Measurements from ENCODE around the gene ADIPOR2. TPM values are rescaled to one million over a fixed set of nuclear protein-coding genes. Genes with fewer than 3 reads are reported as not detected.

The ADIPOR2 gene
- total and polyA plus RNA-seq, 2 donors (not counting 1 experiment from before 2014, with no cell fraction given): 9.2 to 35.9 TPM

DNA sequence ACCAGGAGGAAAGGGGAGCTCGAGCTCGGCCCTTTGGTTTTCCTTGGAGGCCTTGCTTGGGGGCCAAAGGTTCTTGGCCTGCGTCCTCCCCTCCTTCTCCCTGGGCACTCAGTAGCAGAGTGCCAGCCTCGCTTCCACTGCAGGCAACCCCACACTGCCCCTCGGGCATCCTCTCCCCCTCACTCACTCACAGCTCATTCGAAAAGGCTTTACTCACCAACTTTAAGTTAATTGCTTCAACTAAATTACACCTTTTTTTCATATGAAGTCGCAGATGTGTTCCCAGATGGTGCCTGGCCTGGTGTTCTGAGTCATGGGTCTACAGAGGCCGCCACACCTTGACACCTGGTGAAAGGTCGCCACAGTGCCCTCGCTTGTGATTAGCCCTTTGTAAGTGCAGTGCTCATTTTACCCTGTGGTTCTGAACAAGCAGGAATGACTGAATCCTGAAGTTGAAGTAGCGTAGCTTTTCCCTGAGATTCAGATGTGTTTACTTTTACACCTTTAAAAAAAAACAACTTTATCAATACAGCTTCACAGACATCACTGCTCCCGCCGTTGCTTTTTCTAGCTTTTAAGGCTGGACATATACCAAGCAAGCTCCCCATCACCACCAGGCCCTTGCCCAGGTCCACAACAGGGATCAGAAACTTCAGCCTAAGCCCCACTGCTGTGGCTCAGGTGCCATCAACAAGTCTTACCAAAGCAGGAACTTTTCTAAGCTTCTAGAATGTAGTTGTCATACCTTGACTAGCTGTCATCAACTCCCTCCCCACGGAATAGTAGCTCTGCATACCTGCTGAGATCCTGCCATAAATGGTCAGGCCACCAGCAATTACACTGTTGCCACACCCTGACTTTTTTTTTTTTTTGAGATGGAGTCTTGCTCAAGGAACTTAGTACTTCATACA is 20.3 kb upstream of the ADIPOR2 start:
- ChIA-PET CTCF (interaction anchor here (0.6 to 3.8 kb wide), 4 partner anchors 18 to 269 kb away, joined by 3 to 16 read pairs (median 9); no protein-coding TSS in a partner anchor), POLR2A (no interaction called here)
- Histone ChIP-seq H3K79me2 (ENCODE audit: control insufficient read depth, insufficient read depth, low read length) (no peaks in the 10 kb centered on the region), H3K27me3 (replicated peaks in 1 of 4; ENCODE audit: control extremely low read depth in 1 of 4, control insufficient read depth in 3 of 4, insufficient read depth in 4 of 4, low read length in 3 of 4) (no peaks in the 10 kb centered on the region), H3K4me2 (replicated peaks; ENCODE audit: low read depth, low read length, poor library complexity, severe bottlenecking) (no peak overlapping the region), H3K9ac (ENCODE audit: low read length) (no peak overlapping the region), H3K36me3 (replicated peaks in 1 of 2; ENCODE audit: control extremely low read depth in 1 of 2, control insufficient read depth in 1 of 2, extremely low read depth in 1 of 2, insufficient read depth in 2 of 2, low read length in 1 of 2) (no peaks in the 10 kb centered on the region), H2AFZ (ENCODE audit: insufficient read depth, low read depth, low read length, poor library complexity, severe bottlenecking) (no peak overlapping the region), H3K9me3 (ENCODE audit: control extremely low read depth in 1 of 3, control insufficient read depth in 2 of 3, insufficient read depth in 1 of 3, low read length in 2 of 3) (no peaks in the 10 kb centered on the region), H4K20me1 (ENCODE audit: control insufficient read depth, insufficient read depth, low read length, poor library complexity, severe bottlenecking) (no peaks in the 10 kb centered on the region), H3K4me1 (ENCODE audit: control insufficient read depth in 2 of 2, insufficient read depth in 2 of 2, low read length in 2 of 2) (peaks cover 10 to 13% of the 10 kb centered on the region in 2 donors), H3K27ac (ENCODE audit: low read length in 2 of 2) (no peak overlapping the region), H3K4me3 (ENCODE audit: control extremely low read depth in 1 of 5, extremely low read depth in 1 of 5, insufficient read depth in 1 of 5, low read depth in 2 of 5, low read length in 4 of 5) (no peak overlapping the region)
- H3K27me3 Mint-ChIP-seq: no peaks in the 10 kb centered on the region
- intact Hi-C loops (cut with micrococcal nuclease): no loop called here
- no peak overlapping the region for H3K4me3 Mint-ChIP-seq
- DNase-seq (no peak), ATAC-seq (ENCODE audit: low read depth) (no peak)
- H3K4me1 Mint-ChIP-seq: peaks cover 18% of the 10 kb centered on the region
- H3K27ac Mint-ChIP-seq: no peak overlapping the region
- TF ChIP-seq EZH2 (IDR thresholded peaks at IDR 0.05; ENCODE audit: borderline replicate concordance, insufficient read depth, low read depth, low read length, poor library complexity, severe bottlenecking): no peak
- TF ChIP-seq, protein P1, sequence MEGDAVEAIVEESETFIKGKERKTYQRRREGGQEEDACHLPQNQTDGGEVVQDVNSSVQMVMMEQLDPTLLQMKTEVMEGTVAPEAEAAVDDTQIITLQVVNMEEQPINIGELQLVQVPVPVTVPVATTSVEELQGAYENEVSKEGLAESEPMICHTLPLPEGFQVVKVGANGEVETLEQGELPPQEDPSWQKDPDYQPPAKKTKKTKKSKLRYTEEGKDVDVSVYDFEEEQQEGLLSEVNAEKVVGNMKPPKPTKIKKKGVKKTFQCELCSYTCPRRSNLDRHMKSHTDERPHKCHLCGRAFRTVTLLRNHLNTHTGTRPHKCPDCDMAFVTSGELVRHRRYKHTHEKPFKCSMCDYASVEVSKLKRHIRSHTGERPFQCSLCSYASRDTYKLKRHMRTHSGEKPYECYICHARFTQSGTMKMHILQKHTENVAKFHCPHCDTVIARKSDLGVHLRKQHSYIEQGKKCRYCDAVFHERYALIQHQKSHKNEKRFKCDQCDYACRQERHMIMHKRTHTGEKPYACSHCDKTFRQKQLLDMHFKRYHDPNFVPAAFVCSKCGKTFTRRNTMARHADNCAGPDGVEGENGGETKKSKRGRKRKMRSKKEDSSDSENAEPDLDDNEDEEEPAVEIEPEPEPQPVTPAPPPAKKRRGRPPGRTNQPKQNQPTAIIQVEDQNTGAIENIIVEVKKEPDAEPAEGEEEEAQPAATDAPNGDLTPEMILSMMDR (IDR thresholded peaks at IDR 0.05): no peak
- WGBS (ENCODE audit: insufficient coverage): 86% methylated on average over 13 of the region's 14 CpGs
- no peaks in the 10 kb centered on the region for H3K9me3 Mint-ChIP-seq (ENCODE audit: insufficient read depth)

DNA sequence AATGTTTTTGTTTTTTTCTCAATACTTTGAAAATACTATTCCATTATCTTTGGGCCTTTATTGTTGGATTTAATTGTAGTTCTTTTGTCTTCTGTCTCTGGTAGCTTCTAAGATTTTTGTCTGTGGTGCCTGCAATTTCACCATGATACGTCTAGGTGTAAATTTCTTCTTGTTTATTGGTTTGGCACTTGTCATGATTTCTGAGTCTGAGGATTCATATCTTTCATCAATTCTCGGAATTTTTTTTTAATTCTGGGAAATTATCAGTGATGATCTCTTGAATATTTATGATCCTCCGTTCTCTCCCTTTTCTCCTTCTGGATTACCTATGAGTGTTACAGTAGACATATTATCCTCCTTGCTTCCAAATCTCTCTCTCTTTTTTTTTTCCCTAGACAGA is 14.8 kb upstream of the ADIPOR2 start:
- TF ChIP-seq, protein P1 (IDR thresholded peaks at IDR 0.05): no peak
- no peak for TF ChIP-seq EZH2 (IDR thresholded peaks at IDR 0.05; ENCODE audit: borderline replicate concordance, insufficient read depth, low read depth, low read length, poor library complexity, severe bottlenecking)
- Mint-ChIP-seq H3K27ac (no peak overlapping the region), H3K27me3 (no peaks in the 10 kb centered on the region), H3K4me1 (no peaks in the 10 kb centered on the region), H3K9me3 (ENCODE audit: insufficient read depth) (no peaks in the 10 kb centered on the region), H3K4me3 (no peak overlapping the region)
- H3K4me1 ChIP-seq (ENCODE audit: control insufficient read depth in 2 of 2, insufficient read depth in 2 of 2, low read length in 2 of 2): no peaks in the 10 kb centered on the region
- H2AFZ ChIP-seq (ENCODE audit: insufficient read depth, low read depth, low read length, poor library complexity, severe bottlenecking): no peak overlapping the region
- no CpG with 5 or more reads among the region's 3 CpGs for WGBS (ENCODE audit: insufficient coverage)
- POLR2A ChIA-PET: no interaction called here
- H3K9ac ChIP-seq (ENCODE audit: low read length): no peak overlapping the region
- no peak for DNase-seq
- H3K4me2 ChIP-seq (replicated peaks; ENCODE audit: low read depth, low read length, poor library complexity, severe bottlenecking): no peak overlapping the region
- intact Hi-C loops (cut with micrococcal nuclease): no loop called here
- H3K4me3 ChIP-seq (ENCODE audit: control extremely low read depth in 1 of 5, extremely low read depth in 1 of 5, insufficient read depth in 1 of 5, low read depth in 2 of 5, low read length in 4 of 5): no peak overlapping the region
- no peaks in the 10 kb centered on the region for H3K27me3 ChIP-seq (replicated peaks in 1 of 4; ENCODE audit: control extremely low read depth in 1 of 4, control insufficient read depth in 3 of 4, insufficient read depth in 4 of 4, low read length in 3 of 4)
- CTCF ChIA-PET: interaction anchor here (1.3 to 1.5 kb wide), 2 partner anchors 23 to 115 kb away, joined by 3 to 7 read pairs; no protein-coding TSS in a partner anchor
- H4K20me1 ChIP-seq (ENCODE audit: control insufficient read depth, insufficient read depth, low read length, poor library complexity, severe bottlenecking): no peaks in the 10 kb centered on the region
- H3K36me3 ChIP-seq (replicated peaks in 1 of 2; ENCODE audit: control extremely low read depth in 1 of 2, control insufficient read depth in 1 of 2, extremely low read depth in 1 of 2, insufficient read depth in 2 of 2, low read length in 1 of 2): no peaks in the 10 kb centered on the region
- no peaks in the 10 kb centered on the region for H3K79me2 ChIP-seq (ENCODE audit: control insufficient read depth, insufficient read depth, low read length)
- H3K9me3 ChIP-seq (ENCODE audit: control extremely low read depth in 1 of 3, control insufficient read depth in 2 of 3, insufficient read depth in 1 of 3, low read length in 2 of 3): no peaks in the 10 kb centered on the region
- ATAC-seq (ENCODE audit: low read depth): no peak
- no peak overlapping the region for H3K27ac ChIP-seq (ENCODE audit: low read length in 2 of 2)

Measured in B cell (primary cell).